ENCODE measurements around the gene LNP1. TPM values are rescaled to one million over a fixed set of nuclear protein-coding genes. Genes with fewer than 3 reads are reported as not detected.

Gene LNP1
- total RNA-seq, 1 donor from 2014 or later, result 1.6 TPM

DNA sequence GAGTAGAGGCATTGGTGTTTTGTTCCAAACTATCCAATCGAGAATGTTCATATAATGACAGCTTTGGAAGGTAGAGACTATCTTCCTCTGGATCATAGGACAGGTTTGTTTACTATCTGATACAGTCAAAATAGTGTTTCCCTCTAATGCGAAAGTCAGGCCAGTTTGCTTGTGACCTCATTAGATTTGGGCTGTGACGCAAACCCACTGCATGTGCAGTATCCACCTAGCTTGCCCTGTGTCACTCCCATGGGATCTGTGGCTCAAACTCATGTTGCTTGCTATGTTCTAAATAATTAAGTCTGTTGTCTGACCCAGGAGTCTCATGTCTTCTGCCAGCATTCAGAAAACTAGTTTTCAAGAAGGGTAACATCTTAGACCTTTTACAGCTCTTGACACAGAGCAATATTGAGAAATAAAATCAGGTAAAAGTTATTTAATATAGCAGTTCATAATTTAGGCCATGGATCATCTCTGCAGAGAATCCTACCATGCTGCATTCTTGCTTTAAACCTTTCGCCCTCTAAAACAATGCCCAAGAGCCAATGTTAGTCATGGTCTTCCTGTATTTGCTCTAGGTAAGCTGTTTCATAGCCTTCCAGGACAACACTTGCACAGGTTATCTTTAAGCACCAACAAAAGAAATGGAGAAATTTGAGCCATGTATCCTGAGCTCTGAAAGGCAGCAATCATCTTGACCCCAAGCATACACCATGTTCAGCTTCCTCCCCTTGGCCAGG is 40.4 kb upstream of the LNP1 start:
- TF ChIP-seq, protein P1, sequence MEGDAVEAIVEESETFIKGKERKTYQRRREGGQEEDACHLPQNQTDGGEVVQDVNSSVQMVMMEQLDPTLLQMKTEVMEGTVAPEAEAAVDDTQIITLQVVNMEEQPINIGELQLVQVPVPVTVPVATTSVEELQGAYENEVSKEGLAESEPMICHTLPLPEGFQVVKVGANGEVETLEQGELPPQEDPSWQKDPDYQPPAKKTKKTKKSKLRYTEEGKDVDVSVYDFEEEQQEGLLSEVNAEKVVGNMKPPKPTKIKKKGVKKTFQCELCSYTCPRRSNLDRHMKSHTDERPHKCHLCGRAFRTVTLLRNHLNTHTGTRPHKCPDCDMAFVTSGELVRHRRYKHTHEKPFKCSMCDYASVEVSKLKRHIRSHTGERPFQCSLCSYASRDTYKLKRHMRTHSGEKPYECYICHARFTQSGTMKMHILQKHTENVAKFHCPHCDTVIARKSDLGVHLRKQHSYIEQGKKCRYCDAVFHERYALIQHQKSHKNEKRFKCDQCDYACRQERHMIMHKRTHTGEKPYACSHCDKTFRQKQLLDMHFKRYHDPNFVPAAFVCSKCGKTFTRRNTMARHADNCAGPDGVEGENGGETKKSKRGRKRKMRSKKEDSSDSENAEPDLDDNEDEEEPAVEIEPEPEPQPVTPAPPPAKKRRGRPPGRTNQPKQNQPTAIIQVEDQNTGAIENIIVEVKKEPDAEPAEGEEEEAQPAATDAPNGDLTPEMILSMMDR (conservative IDR thresholded peaks at IDR 0.05; ENCODE audit: low read depth, low read length), result no peak
- DNase-seq (ENCODE audit: low read depth), result no peak
- H3K4me3 ChIP-seq (ENCODE audit: low read depth, low read length), result no peak overlapping the region

DNA sequence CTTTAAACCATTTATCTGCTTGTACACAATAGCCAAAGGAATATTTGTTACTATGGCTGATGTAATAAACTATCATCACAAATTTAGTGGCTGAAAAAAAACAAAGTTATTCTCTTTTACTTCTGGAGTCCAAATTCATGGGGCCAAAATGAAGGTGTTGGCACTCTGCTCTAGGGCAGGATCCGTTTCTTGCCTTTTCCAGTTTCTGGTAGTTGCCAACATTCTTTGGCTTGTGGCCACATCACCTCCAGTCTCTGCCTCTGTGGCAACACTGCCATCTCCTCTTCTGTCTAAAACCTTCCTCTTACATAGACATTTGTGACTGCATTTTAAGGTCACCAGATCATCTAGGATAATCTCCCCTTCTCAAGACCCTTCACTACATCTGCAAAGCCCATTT is 39.4 kb upstream of the LNP1 start:
- TF ChIP-seq, protein P1 (conservative IDR thresholded peaks at IDR 0.05; ENCODE audit: low read depth, low read length), result no peak
- no peak for DNase-seq (ENCODE audit: low read depth)
- no peak overlapping the region for H3K4me3 ChIP-seq (ENCODE audit: low read depth, low read length)

- TF ChIP-seq, protein P1 (conservative IDR thresholded peaks at IDR 0.05; ENCODE audit: low read depth, low read length), result no peak
- no peak for DNase-seq (ENCODE audit: low read depth)
- no peak overlapping the region for H3K4me3 ChIP-seq (ENCODE audit: low read depth, low read length)
These were observed 36.9 kb upstream of the LNP1 start for GRCh38 chr3:100364421-100364820.

GRCh38 chr3:100366424-100366823 is 34.9 kb upstream of the LNP1 start:
- no peak overlapping the region for H3K4me3 ChIP-seq (ENCODE audit: low read depth, low read length)
- DNase-seq (ENCODE audit: low read depth), result no peak
- TF ChIP-seq, protein P1 (conservative IDR thresholded peaks at IDR 0.05; ENCODE audit: low read depth, low read length), result no peak

- DNase-seq (ENCODE audit: low read depth), result no peak
- TF ChIP-seq, protein P1 (conservative IDR thresholded peaks at IDR 0.05; ENCODE audit: low read depth, low read length), result no peak
- no peak overlapping the region for H3K4me3 ChIP-seq (ENCODE audit: low read depth, low read length)
These were observed 32.9 kb upstream of the LNP1 start for GRCh38 chr3:100368441-100368840.

DNA sequence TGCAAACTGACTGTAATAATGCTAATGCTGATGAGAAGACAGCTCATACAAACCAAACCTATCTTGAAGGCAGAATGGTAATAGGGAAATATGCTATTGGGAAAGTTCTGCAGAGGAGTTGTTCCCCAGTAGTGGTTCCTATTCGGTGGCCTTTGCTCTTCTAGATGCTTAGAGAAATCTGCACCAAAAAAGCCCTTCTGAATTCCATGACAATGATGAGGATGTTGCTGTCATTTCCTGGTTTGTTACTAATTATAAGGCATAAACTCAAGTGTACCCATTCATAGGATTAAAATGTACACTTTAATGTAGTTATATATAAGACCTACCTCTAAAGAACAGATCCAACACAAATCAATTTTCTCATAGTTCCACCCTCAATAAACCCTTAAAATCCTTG is 30.6 kb upstream of the LNP1 start:
- TF ChIP-seq, protein P1 (conservative IDR thresholded peaks at IDR 0.05; ENCODE audit: low read depth, low read length), result no peak
- DNase-seq (ENCODE audit: low read depth), result no peak

GRCh38 chr3:100374521-100374920 is 26.8 kb upstream of the LNP1 start:
- no peak for DNase-seq (ENCODE audit: low read depth)

More for the DNA sequence above, 30.6 kb upstream of the LNP1 start:
- no peak overlapping the region for H3K4me3 ChIP-seq (ENCODE audit: low read depth, low read length)

More at GRCh38 chr3:100374521-100374920, 26.8 kb upstream of the LNP1 start:
- H3K4me3 ChIP-seq (ENCODE audit: low read depth, low read length), result no peak overlapping the region
- TF ChIP-seq, protein P1 (conservative IDR thresholded peaks at IDR 0.05; ENCODE audit: low read depth, low read length), result no peak
